Measurements from ENCODE around the gene ZNF277.

Gene ZNF277

GRCh38 chr7:112206238-112206990 is at the start of gene ZNF277, which contains the start of gene DOCK4:
Gene ZNF277 (plus strand): TSS chr7:112206695. CDS start chr7:112206717, 22 bp downstream.
Gene DOCK4 (minus strand): TSS chr7:112206399. CDS start chr7:112206138, 261 bp downstream.
- DNase-seq = peak; percentile 99

GRCh38 chr7:112157072-112157471 is 49.4 kb upstream of the ZNF277 start:
- no peak for DNase-seq

- no peak for DNase-seq
Measured at GRCh38 chr7:112159351-112159750, 47.1 kb upstream of the ZNF277 start.

- DNase-seq = no peak
Measured at GRCh38 chr7:112160130-112160770, 46.2 kb upstream of the ZNF277 start.

GRCh38 chr7:112160771-112161150 is 45.7 kb upstream of the ZNF277 start:
- no peak for DNase-seq

- no peak for DNase-seq
Measured at GRCh38 chr7:112161253-112162141, 45.0 kb upstream of the ZNF277 start.

- peak; percentile 26 for DNase-seq
Measured at GRCh38 chr7:112162142-112162766, 44.2 kb upstream of the ZNF277 start.

- DNase-seq = no peak
Measured at GRCh38 chr7:112162784-112163506, 43.5 kb upstream of the ZNF277 start.

- no peak for DNase-seq
Measured at GRCh38 chr7:112167147-112167546, 39.3 kb upstream of the ZNF277 start.

- DNase-seq = no peak
Measured at GRCh38 chr7:112168915-112169314, 37.6 kb upstream of the ZNF277 start.

- DNase-seq = no peak
Measured at GRCh38 chr7:112171673-112172072, 34.8 kb upstream of the ZNF277 start.

- DNase-seq = no peak
Measured at GRCh38 chr7:112172870-112173567, 33.5 kb upstream of the ZNF277 start.

- no peak for DNase-seq
Measured at GRCh38 chr7:112173568-112173905, 33.0 kb upstream of the ZNF277 start.

- no peak for DNase-seq
Measured at GRCh38 chr7:112174192-112174591, 32.3 kb upstream of the ZNF277 start.

GRCh38 chr7:112176241-112176640 is 30.3 kb upstream of the ZNF277 start:
- no peak for DNase-seq

GRCh38 chr7:112176693-112177415 is 29.6 kb upstream of the ZNF277 start:
- DNase-seq = no peak

GRCh38 chr7:112180223-112180622 is 26.3 kb upstream of the ZNF277 start:
- no peak for DNase-seq

GRCh38 chr7:112182749-112183148 is 23.7 kb upstream of the ZNF277 start:
- DNase-seq = no peak

- no peak for DNase-seq
Measured at GRCh38 chr7:112183266-112183665, 23.2 kb upstream of the ZNF277 start.

GRCh38 chr7:112184455-112184854 is 22.0 kb upstream of the ZNF277 start:
- DNase-seq = no peak
